D721Med (cell line): ENCODE measurements around the gene CAPZB.
"Not testable (repeated sequence)": the region's sequence is repeated elsewhere in the genome, so short reads cannot be mapped to it uniquely, and the experiment has no call there.

Experiments used
- DNase-seq: peaks from one replicate; pipeline ENCODE4 v3.0.0; 2011; ENCODE audit warnings: low spot score; ENCODE audit not compliant: insufficient read length
- FAIRE-seq: peaks from 2 replicates; lab custom pipeline; 2011; peaks lifted over from hg19 to GRCh38; lab: Jason Lieb, UNC
- TF ChIP-seq, protein P1 (sequence below): IDR thresholded peaks from 2 replicates; pipeline ENCODE4 v1.5.1; 2012; ENCODE audit warnings: mild to moderate bottlenecking, control low read depth; ENCODE audit not compliant: insufficient read depth; ENCODE audit errors: missing control alignments

Gene CAPZB

DNA sequence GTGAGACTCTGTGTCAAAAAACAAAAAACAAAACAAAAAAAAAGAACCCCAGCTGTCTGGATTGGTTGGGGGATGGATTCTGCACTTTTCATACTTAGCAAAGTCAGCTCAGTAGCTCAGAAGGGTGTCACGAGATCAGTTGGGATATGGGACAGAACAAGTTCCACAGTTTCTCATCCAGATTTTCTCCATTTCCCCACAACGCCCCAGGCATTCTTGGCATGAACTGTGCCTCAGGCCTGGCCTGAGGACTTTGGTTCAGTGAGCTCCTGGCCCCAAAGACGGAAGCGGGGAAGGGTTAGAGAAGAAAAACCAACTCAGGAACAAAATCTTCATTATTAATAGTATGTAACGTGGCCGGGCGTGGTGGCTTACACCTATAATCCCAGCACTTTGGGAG lies 175.3 kb downstream of the CAPZB start:
- DNase-seq = no peak
- FAIRE-seq = no peak
- TF ChIP-seq, protein P1, sequence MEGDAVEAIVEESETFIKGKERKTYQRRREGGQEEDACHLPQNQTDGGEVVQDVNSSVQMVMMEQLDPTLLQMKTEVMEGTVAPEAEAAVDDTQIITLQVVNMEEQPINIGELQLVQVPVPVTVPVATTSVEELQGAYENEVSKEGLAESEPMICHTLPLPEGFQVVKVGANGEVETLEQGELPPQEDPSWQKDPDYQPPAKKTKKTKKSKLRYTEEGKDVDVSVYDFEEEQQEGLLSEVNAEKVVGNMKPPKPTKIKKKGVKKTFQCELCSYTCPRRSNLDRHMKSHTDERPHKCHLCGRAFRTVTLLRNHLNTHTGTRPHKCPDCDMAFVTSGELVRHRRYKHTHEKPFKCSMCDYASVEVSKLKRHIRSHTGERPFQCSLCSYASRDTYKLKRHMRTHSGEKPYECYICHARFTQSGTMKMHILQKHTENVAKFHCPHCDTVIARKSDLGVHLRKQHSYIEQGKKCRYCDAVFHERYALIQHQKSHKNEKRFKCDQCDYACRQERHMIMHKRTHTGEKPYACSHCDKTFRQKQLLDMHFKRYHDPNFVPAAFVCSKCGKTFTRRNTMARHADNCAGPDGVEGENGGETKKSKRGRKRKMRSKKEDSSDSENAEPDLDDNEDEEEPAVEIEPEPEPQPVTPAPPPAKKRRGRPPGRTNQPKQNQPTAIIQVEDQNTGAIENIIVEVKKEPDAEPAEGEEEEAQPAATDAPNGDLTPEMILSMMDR = no peak

GRCh38 chr1:19309123-19309813 lies 176.1 kb downstream of the CAPZB start:
- TF ChIP-seq, protein P1 = no peak
- FAIRE-seq = no peak
- no peak for DNase-seq

DNA sequence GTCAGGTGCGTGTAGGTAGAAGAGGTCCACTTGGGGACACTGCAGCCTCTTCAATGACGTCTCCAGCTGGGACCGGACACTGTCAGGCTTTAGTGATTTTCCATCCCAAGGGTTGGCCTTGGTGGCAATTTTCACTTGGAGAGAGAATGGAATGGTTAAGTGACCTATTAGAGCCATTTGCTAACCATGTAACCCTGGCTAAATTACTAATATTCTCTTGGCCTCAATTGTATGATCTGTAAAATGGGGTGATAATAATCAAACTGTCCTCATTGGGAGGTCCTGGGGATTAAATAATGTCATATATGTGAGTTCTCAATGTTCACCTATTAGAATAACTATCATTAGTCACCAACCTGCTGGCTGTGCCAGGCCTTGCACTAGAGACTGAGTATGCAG lies 176.8 kb downstream of the CAPZB start:
- FAIRE-seq = no peak
- TF ChIP-seq, protein P1 = no peak
- DNase-seq = no peak

GRCh38 chr1:19307794-19308508 lies 177.4 kb downstream of the CAPZB start:
- TF ChIP-seq, protein P1 = no peak
- DNase-seq = no peak
- FAIRE-seq = no peak

GRCh38 chr1:19306941-19307340 lies 178.4 kb downstream of the CAPZB start:
- no peak for FAIRE-seq
- TF ChIP-seq, protein P1 = no peak
- no peak for DNase-seq

DNA sequence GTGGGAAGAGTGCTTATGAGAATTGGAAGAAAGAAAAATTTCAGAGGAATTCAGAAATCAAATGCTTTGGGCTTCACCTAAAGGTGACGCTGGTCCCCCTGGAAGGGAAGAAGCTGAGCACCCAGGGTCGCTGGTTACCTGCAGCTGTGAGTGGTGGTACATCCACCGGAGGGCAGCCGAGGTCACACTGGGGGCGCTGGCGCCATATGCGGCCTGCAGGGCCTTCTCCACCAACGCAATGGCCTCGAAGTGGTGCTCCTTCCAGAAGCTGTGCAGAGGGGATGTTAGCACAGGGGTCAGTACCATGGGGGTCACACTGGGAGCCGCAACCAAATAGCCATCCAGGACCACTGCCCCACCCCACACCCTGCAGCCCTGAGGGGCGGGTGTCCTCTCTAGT lies 179.5 kb downstream of the CAPZB start:
- FAIRE-seq = no peak
- TF ChIP-seq, protein P1 = no peak

DNA sequence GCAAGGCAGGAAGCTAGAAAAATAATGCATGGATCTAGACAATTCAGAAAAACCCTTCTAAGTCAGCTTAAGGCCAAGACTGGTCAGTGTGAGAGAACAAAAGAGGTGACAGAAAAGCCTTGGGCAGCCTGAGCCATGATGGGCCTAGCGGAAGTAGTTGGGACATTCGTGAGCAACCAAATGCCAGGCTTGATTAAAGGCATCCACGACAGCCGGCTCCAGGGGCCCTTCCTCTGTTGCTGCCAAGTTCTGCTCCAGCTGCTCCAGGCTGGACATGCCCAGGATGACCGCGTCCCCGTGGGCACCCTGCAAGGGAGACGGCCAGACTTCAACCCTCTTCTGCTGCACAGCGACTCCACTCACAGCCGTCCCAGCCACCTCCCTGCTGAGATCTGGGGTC lies 181.3 kb downstream of the CAPZB start:
- FAIRE-seq, DNase-seq: not testable (repeated sequence)

More for the DNA sequence above, 179.5 kb downstream of the CAPZB start:
- no peak for DNase-seq
